Fibroblast of lung (primary cell): ENCODE measurements around the gene PABPC1L.

ENCODE experiments used
- EZH2 ChIP-seq: IDR thresholded peaks from 2 replicates; pipeline ENCODE4 v1.5.1; 2012; ENCODE audit warnings: low read length, control low read depth, mild to moderate bottlenecking; ENCODE audit errors: missing control alignments
- TF ChIP-seq, protein P1 (sequence below), 2 donors: IDR thresholded peaks in 1 of 2; conservative IDR thresholded peaks in 1 of 2; 1 replicate in 1 of 2; 2 replicates in 1 of 2; pipeline ENCODE4 v1.5.1; 2011 to 2012; ENCODE audit warnings: low read length in 2 of 2, control low read depth in 1 of 2, inconsistent platforms in 1 of 2, low read depth in 1 of 2, mild to moderate bottlenecking in 1 of 2

DNA sequence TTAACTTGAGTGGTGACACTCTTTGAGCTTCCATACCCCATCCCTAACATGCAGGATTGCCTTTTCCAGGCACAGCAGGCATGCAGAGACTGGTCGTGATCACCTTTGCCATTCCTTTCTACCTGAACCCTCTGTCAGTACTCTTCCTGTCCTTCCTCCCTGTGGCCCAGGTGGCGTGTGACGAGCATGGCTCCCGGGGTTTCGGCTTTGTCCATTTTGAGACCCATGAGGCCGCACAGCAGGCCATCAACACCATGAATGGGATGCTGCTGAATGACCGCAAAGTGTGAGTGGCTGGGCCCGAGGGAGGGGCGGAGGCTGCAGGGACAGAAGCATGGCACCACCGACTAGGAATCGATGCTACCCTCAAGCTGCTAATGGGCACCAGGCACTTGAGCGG is 6.7 kb downstream of the PABPC1L start:
- TF ChIP-seq, protein P1, sequence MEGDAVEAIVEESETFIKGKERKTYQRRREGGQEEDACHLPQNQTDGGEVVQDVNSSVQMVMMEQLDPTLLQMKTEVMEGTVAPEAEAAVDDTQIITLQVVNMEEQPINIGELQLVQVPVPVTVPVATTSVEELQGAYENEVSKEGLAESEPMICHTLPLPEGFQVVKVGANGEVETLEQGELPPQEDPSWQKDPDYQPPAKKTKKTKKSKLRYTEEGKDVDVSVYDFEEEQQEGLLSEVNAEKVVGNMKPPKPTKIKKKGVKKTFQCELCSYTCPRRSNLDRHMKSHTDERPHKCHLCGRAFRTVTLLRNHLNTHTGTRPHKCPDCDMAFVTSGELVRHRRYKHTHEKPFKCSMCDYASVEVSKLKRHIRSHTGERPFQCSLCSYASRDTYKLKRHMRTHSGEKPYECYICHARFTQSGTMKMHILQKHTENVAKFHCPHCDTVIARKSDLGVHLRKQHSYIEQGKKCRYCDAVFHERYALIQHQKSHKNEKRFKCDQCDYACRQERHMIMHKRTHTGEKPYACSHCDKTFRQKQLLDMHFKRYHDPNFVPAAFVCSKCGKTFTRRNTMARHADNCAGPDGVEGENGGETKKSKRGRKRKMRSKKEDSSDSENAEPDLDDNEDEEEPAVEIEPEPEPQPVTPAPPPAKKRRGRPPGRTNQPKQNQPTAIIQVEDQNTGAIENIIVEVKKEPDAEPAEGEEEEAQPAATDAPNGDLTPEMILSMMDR (conservative IDR thresholded peaks at IDR 0.05 in 1 of 2, IDR thresholded peaks at IDR 0.05 in 1 of 2; ENCODE audit: low read depth in 1 of 2, low read length in 2 of 2) = no peak
- TF ChIP-seq EZH2 = no peak
